Activated T-cell treated with anti-CD3 and anti-CD28 coated beads, Interleukin-2, amount 50 U/mL, for 1 hour (primary cell): ENCODE data around the gene EIF2D.
A peak's percentile ranks its signal among the peaks of the same experiment; 100 is the strongest.
"Not testable (repeated sequence)": the region's sequence is repeated elsewhere in the genome, so short reads cannot be mapped to it uniquely, and the experiment has no call there.

ENCODE experiments used
- DNase-seq: peaks from one replicate; pipeline ENCODE4 v3.0.0-alpha.2; 2020

Gene EIF2D

DNA sequence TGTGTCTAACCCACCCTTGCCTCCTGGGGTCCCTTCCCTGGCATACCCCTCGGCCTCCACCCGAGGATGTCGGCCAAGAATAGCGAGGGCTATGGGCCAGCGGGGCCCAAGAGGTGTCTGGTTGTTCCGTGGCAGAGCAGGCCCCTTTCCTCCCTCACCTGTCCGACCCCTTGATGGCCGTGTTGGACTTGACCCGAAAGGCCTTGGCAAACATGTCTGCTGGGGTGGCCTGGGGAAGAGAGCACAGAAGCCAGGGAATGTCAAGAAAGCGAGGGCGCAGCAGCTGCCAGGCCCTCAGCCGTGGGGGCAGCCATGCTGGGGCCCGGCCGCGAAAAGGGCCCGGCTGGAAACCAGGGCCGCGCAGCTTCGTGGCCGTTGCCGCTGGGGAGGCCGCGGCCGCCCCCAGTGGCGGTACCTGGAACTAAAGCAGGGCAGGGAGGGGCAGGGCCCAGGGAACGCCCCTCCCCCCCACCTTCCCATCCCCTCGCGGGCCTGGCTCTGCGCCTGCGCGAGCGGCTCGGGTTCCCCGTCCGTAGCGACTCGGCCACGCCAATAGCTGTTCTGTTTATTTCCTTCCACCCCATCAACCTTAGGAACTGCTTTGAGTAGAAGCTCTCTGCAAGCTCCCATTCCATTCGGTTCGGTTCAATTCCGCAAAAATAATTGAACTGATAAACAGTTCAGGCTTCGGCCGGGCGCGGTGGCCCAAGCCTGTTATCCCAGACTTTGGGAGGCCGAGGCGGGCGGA lies at the start of gene EIF2D:
TSS of gene EIF2D (minus strand) at position 337 of the 748 bp plus-strand sequence. CDS start at position 214, 123 bp downstream.
- peak; percentile 96 for DNase-seq

DNA sequence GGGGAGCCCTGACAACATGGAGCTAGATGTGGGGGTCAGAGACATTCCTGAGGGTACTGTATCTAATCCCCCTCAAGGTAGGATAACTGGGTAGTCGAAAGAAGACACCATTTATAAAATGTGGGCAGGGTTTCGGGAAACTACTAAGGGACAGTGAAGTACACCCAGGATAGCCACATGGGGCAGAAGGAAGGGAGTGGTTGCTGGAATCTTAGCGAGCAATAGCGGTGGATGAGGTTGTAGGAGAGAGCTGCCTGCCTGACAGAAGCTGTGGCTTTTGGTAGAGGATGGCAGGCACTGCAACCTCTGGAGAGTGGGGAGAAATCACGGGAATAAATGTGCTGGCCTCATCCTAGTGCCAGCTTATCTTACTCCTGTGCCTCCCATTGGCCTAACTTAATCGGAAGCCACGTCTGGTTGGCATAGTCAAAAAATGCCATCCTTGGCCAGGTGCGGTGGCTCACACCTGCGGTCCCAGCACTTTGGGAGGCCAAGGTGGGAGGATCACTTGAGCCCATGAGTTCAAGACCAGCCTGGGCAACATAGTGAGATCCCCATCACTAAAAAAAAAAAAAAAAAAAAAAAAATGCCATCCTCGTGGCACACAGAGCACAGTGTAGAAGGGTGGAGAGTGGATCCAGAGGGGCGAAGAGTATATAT lies 49.0 kb upstream of the EIF2D start:
- no peak for DNase-seq

GRCh38 chr1:206660136-206660535 lies 47.9 kb upstream of the EIF2D start:
- DNase-seq, result no peak

GRCh38 chr1:206658981-206659273 lies 46.7 kb upstream of the EIF2D start:
- no peak for DNase-seq

DNA sequence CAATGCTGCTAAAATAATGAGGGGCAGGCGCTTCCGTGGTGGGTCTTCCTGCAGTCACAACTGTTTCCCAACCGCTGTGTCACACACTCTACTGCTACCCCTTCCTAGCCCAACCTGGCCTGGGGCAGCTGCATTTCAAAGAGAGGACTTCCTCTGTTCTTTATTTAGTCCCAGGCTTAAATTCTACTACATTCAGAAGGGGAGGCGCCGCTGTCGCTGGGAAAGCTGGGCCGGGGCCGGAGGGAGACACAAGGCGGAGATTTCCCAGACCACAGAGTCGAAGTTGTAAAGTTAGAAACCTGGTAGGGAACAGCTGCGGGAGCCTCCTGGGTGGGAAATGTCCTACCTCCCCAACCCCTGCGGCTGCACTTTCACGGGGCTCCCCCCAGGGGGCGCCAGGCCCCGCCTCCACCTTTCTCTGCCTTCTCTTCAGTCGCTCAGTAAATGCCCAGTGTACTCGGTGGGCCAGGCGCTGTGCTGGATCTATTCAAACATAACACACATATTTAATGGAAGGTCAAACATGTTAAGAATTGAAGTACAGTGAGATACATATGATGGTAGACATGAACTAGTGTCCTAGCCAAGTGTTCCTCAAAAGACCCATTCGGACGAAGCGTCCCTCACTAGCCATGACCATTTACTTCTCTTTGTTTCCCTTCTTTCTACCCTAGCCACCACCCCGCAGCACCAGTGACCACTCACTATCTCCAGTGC lies 46.2 kb upstream of the EIF2D start:
- peak; percentile 54 for DNase-seq

- no peak for DNase-seq
These were observed 45.5 kb upstream of the EIF2D start for GRCh38 chr1:206657751-206658150.

DNA sequence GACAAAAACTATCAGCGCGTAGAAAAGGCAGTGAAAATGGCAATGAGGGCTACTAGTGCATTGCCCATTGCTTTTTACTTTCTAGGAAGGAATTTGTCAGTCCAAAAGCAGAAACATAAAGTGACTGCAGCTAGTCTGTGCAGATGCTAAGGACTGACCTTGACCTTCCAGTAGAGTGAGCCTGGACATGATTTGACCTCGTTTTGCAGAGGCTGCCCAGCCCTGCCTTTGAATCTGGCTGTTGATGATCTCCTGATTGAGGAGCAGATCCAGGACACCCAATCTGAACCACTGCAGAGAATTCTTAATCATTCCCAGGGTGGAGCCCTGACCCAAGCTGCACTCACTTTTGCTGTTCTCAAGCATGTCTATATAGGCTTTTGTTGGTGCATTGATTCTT lies 44.7 kb upstream of the EIF2D start:
- DNase-seq, result no peak

GRCh38 chr1:206655471-206655882 lies 43.2 kb upstream of the EIF2D start:
- DNase-seq, result no peak

DNA sequence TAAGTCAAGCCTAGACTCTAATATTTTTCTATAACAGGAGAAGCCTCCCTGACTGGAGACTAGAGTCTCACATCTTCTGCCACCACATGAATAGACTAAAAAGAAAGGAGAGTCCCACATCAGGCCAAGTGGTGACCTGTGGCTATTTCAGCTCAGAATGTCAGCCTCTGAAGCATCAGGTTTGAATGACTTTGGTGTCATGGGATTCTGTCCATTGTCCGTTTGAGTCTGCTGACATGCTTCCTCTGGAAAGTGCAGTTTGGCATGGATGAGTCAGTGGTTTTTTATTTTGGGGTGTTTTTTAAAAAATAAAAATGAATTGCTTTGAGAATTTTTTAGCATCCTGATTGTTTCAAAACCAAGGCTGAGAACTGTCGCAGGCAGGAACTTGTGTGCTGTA lies 42.6 kb upstream of the EIF2D start:
- DNase-seq, result no peak

GRCh38 chr1:206653715-206654459 lies 41.6 kb upstream of the EIF2D start:
- DNase-seq, result no peak

DNA sequence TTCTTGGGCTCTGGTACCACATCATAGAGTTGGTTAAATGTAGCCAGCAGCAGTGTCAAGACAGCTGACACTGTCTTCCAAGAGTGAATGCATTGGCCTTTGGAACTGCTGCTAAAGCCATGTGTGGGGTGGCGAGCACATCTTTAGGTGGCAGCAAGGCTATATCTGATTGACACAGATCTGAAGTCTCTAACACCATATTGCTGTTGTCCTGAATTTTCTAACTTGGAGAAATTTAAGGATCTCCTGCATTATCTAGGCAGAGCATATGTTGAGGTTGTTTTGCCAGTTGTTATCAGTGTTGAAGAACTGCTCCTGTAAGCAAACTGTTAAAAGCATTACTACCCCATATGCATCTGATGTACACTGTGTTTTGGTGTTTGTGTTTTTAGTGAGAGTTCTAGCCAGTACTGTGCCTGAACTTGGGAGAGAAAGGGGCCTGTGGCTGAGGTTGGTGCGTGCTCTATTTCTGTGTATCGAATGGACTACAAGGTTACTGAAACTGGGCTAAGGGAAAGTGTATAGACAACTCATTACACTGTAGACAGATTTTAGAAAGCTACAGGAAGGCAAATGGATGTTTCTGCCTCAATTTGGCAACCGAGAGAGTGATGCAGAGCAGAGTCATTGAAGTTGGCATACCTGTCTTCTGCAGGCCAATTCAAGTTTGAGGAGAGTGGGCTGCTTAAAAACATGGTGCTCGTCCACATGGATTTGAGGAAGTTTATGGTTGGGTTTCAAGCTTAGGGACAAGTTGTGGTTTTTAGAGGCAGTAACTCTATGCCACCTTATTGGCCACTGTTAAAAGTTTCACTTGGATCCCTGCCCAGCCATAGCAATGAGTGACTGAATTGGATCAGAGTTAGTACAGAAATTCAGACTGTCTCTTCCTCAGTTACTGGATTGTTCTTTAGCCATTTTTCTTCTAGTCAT lies 40.0 kb upstream of the EIF2D start:
- DNase-seq, result no peak

GRCh38 chr1:206651014-206651413 lies 38.7 kb upstream of the EIF2D start:
- DNase-seq, result no peak

DNA sequence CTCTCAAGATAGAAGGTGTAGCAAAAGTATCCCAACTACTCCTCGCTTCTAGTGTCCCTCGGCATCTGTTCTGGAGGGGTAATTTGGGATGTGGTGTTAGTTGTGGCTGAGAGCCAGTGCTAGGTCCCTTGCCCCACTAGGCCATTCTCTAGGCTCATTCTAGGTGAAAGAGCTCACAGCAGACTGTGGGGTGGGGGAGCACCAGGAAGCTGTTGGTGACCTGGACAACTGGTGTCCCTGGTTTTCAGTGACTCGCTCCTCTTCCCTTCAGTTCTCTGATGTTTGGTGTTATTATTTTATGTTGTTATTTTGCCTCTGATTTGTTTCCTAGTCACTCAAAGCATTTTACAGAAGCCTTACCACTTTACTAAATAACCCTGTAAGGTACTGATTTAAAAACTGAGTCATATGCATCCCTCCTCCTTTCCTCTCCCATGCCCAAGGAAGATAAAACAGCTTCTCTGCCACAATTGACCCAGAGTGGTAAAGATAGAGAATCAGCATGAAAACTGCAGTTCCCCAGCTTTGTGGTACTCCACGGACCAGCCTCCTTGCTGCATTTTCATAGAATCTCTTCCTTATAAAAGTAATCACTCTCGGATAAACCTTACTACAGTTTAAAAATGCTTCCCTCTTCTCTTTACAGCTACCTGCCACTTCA lies 37.1 kb upstream of the EIF2D start:
- no peak for DNase-seq

- no peak for DNase-seq
These were observed 35.0 kb upstream of the EIF2D start for GRCh38 chr1:206647224-206647623.

DNA sequence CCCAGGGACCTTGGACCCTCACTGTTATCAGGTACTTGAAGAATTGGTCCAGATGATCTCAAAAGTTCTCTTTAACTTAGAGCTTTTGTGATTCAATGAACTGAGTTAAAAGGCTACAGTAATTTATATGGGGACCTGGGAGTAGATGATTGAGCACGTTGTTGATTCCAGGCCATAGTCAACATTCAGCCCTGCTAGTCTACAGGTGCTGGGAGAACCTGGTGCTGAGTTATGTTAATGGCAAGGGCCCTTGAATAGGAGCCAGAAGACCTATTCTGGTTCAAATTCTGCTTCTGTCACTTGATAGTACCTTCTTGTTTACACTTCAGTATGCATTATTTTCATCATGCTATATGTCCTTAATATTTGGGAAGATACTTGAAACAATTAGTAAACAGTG lies 34.2 kb upstream of the EIF2D start:
- no peak for DNase-seq

GRCh38 chr1:206643118-206643698 lies 30.9 kb upstream of the EIF2D start:
- DNase-seq, result no peak

GRCh38 chr1:206642074-206642473 lies 29.8 kb upstream of the EIF2D start:
- DNase-seq, result not testable (repeated sequence)

GRCh38 chr1:206637605-206638004 lies 25.3 kb upstream of the EIF2D start:
- DNase-seq, result no peak

DNA sequence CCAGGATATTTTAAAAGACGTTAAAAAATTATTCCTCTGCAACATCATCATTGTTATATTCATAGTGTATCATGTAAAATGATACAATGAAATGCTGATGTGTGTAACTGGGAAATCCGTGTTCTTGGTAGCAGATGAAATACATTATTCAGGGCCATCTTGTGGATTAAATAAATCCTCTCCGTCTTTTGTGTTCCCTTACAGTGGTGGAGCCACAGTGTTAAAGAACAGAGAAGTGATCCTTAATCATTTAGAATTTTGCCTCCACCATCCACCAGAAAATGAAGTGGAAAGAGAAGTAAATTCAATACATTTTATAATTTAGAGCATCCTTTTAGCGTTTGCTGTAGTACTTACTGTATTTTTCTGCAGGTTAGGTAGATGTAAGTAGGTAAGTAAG lies 24.4 kb upstream of the EIF2D start:
- no peak for DNase-seq

GRCh38 chr1:206635978-206636345 lies 23.7 kb upstream of the EIF2D start:
- no peak for DNase-seq
